C4-2B (cell line): ENCODE measurements around the gene KPNA5.

ENCODE experiments used
- CTCF ChIP-seq: fragments of 450-650 bp; conservative IDR thresholded peaks from 2 replicates; pipeline ENCODE4 v1.5.1; 2017; ENCODE audit warnings: mild to moderate bottlenecking
- ZFX ChIP-seq: fragments of 450-650 bp; IDR thresholded peaks from 2 replicates; pipeline ENCODE4 v1.6.1; 2017

GRCh38 chr6:116631379-116631990 is 49.5 kb upstream of the KPNA5 start:
- no peak for TF ChIP-seq CTCF
- TF ChIP-seq ZFX = no peak
